ENCODE measurements around the gene DLG4. TPM values are rescaled to one million over a fixed set of nuclear protein-coding genes. Genes with fewer than 3 reads are reported as not detected.

Gene DLG4
- total RNA-seq, 2 experiments from 2014 or later, result 15.4 to 27.3 TPM

- no peaks in the 10 kb centered on the region for H3K9me3 ChIP-seq (ENCODE audit: low read length)
- H3K36me3 ChIP-seq (ENCODE audit: insufficient read depth, low read length), result peaks cover 2% of the 10 kb centered on the region; the same call in 1 of the 2 replicates
- ChIA-PET POLR2A (no interaction called here), CTCF (ENCODE audit: unreplicated experiment) (no interaction called here)
- H4K20me1 ChIP-seq (ENCODE audit: insufficient read depth, low read length), result no peaks in the 10 kb centered on the region
- H3K27ac ChIP-seq (ENCODE audit: low read depth, low read length, poor library complexity, severe bottlenecking), result peak overlapping the region; percentile 65
- no TSS peak for BruUV-seq (replicated peaks)
- intact Hi-C loops (cut with micrococcal nuclease; ENCODE audit: unreplicated experiment), result loop anchor here (2.0 kb wide), 1 partner anchor 23 kb away; the partner anchor contains the start of gene PHF23
- H3K4me2 ChIP-seq (ENCODE audit: low read length), result peak overlapping the region; percentile 78
- H2AFZ ChIP-seq (ENCODE audit: low read length), result no peak overlapping the region
- H3K4me3 ChIP-seq (ENCODE audit: low read depth, low read length, poor library complexity, severe bottlenecking), result peak overlapping the region; percentile 75
- H3K9me2 ChIP-seq (ENCODE audit: insufficient read depth, low read length), result no peaks in the 10 kb centered on the region
- TF ChIP-seq CTCF (conservative IDR thresholded peaks at IDR 0.05; ENCODE audit: low read length) (no peak), EZH2phosphoT487 (IDR thresholded peaks at IDR 0.05; ENCODE audit: borderline replicate concordance, low read depth, low read length) (no peak)
- peak; percentile 25 for DNase-seq (ENCODE audit: low spot score)
- peaks cover 59% of the 10 kb centered on the region for H3K4me1 ChIP-seq (ENCODE audit: insufficient read depth, low read length, poor library complexity, severe bottlenecking)
- peaks cover 30% of the 10 kb centered on the region for H3K79me2 ChIP-seq (ENCODE audit: insufficient read depth, low read depth, low read length)
These were observed 3.9 kb downstream of the DLG4 start for GRCh38 chr17:7215652-7216180.

- no TSS peak for BruUV-seq (replicated peaks)
- H3K4me1 ChIP-seq (ENCODE audit: insufficient read depth, low read length, poor library complexity, severe bottlenecking), result peaks cover 54% of the 10 kb centered on the region
- ChIA-PET CTCF (ENCODE audit: unreplicated experiment) (no interaction called here), POLR2A (no interaction called here)
- H3K4me3 ChIP-seq (ENCODE audit: low read depth, low read length, poor library complexity, severe bottlenecking), result peak overlapping the region; percentile 75
- no peaks in the 10 kb centered on the region for H3K9me3 ChIP-seq (ENCODE audit: low read length)
- H3K36me3 ChIP-seq (ENCODE audit: insufficient read depth, low read length), result no peaks in the 10 kb centered on the region
- H2AFZ ChIP-seq (ENCODE audit: low read length), result no peak overlapping the region
- peaks cover 30% of the 10 kb centered on the region for H3K79me2 ChIP-seq (ENCODE audit: insufficient read depth, low read depth, low read length)
- TF ChIP-seq EZH2phosphoT487 (IDR thresholded peaks at IDR 0.05; ENCODE audit: borderline replicate concordance, low read depth, low read length), result no peak
- peak; percentile 23; the same call in 1 of the 2 replicates for TF ChIP-seq CTCF (conservative IDR thresholded peaks at IDR 0.05; ENCODE audit: low read length)
- intact Hi-C loops (cut with micrococcal nuclease; ENCODE audit: unreplicated experiment), result loop anchor here (2.0 kb wide), 1 partner anchor 24 kb away; the partner anchor contains the start of gene PHF23
- H4K20me1 ChIP-seq (ENCODE audit: insufficient read depth, low read length), result no peaks in the 10 kb centered on the region
- H3K27ac ChIP-seq (ENCODE audit: low read depth, low read length, poor library complexity, severe bottlenecking), result peak overlapping the region; percentile 65
- peak overlapping the region; percentile 78 for H3K4me2 ChIP-seq (ENCODE audit: low read length)
- DNase-seq (ENCODE audit: low spot score), result no peak
- H3K9me2 ChIP-seq (ENCODE audit: insufficient read depth, low read length), result no peaks in the 10 kb centered on the region
These were observed 4.4 kb downstream of the DLG4 start for GRCh38 chr17:7215136-7215638.
